Posterior vena cava (tissue), 2 donors: ENCODE data around the gene IRGC. TPM values are rescaled to one million over a fixed set of nuclear protein-coding genes. Genes with fewer than 3 reads are reported as not detected.
A peak's percentile ranks its signal among the peaks of the same experiment; 100 is the strongest.

Experiments used
- DNase-seq: peaks from one replicate; pipeline ENCODE4 v3.0.0-alpha.2; 2020; ENCODE audit warnings: low spot score
- intact Hi-C, 2 donors: fragments of 100-400 bp; cut with DNase I; formaldehyde crosslinking; loops; one replicate each; pipeline versions ENCODE4 v1.14.1 to v1.14.2; 2022 to 2023
- total RNA-seq, 2 donors: library from RNA; stranded (reverse); fragmentation: NEBNext Ultra II Directional; extraction: Animal tissue kit (Norgen Biotek cat#: 25700); gene quantifications; one replicate each; pipeline ENCODE4 v1.2.1, GENCODE V29; 2021
- donor health status: DM: yes; HTN: yes; CAD: no.
- donor health status: DM: yes; HTN: yes; CAD: no.

The IRGC gene
- total RNA-seq, 2 donors from 2014 or later, result not detected

GRCh38 chr19:43688059-43688701, 27.7 kb upstream of the IRGC start:
- intact Hi-C loops, result no loop called here
- DNase-seq, result no peak

GRCh38 chr19:43690444-43690843, 25.4 kb upstream of the IRGC start:
- no peak for DNase-seq
- intact Hi-C loops, result no loop called here

GRCh38 chr19:43690890-43691289, 25.0 kb upstream of the IRGC start:
- no peak for DNase-seq
- intact Hi-C loops, result no loop called here

GRCh38 chr19:43691755-43692154, 24.1 kb upstream of the IRGC start:
- intact Hi-C loops, result no loop called here
- DNase-seq, result no peak

GRCh38 chr19:43692385-43692784, 23.5 kb upstream of the IRGC start:
- intact Hi-C loops, result no loop called here
- no peak for DNase-seq

GRCh38 chr19:43692877-43693276, 23.0 kb upstream of the IRGC start:
- intact Hi-C loops, result no loop called here
- DNase-seq, result no peak

DNA sequence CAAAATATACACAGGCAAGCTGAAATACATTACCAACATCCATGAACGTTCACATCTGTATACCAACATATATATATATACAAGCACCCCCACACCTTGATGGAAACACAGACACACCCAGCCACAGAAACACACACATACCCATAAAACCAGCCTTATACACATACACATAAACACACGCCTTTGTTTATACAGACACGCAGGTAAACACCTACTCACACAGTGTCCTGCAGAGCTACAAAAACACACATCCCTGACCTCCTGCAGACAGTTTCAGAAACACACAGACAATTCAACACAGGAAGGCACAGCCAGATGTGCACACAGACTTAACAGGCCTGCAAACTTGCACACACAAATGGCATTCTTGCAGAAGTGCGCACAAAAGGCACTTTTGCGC, 21.3 kb upstream of the IRGC start:
- no peak for DNase-seq
- intact Hi-C loops, result no loop called here

DNA sequence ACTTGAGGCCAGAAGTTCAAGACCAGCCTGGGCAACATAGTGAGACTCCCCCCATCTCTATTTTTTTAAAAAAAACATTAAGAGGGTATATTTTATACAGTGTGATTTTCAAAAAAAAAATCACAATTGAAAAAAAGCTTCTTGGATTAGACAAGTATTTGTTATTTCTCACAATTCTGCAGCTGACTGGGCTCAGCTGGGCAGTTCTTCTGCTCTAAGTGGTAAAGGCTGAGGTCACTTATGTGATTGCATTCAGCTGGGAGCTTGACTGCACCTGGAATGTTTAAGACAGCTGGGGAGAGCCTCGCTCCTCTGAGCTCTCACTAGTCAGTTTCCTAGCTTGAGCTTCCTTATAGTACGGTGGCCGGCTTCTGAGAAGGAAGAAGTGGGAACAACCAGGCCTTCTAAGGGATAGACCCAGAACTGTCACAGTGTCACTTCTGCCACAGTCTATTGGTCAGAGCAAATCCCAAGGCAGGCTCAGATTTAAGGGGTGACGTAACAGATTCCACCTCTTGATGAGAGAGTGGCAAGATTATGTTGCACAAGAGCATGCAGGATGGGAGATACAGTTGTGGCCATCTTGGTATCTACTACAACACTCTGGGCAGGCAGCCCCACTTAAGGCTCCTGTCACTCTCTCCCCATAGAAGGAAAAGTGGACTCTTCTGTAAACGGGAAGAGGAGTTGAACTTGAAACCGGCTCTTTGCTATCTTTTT, 19.7 kb upstream of the IRGC start:
- intact Hi-C loops, result no loop called here
- DNase-seq, result no peak

- DNase-seq, result no peak
Observed at GRCh38 chr19:43697295-43697694, 18.6 kb upstream of the IRGC start.

GRCh38 chr19:43699506-43700394, 16.1 kb upstream of the IRGC start:
- intact Hi-C loops, result no loop called here

More at GRCh38 chr19:43697295-43697694, 18.6 kb upstream of the IRGC start:
- intact Hi-C loops, result no loop called here

DNA sequence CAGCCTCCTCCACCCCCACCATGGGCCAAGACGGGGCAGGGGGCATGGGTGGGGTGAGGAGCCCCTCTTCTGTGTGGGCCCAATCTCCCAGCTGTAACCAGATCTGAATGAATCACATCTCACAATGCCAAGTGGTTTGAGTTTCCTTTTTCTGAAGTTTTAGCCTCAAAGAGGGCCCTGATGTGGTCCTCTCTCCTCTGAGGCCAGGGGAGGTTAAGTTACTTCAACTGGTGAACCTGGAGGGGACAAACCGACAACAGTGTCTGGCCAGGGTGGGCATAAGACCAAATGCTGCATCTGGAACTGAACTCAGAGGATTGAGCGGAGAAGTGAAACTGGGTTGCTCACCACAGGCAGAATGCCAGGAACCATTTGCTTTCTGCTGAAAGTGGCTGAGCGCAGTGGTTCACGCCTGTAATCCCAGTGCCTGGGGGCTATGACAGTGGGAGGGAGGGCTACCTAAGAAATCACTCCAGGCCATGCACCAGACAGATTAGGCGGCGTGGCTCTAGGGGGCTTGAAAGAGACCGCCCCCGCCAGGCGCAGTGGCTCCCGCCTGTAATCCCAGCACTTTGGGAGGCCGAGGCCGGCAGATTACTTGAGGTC, 15.4 kb upstream of the IRGC start:
- peak; percentile 88 for DNase-seq
- intact Hi-C loops, result no loop called here

More at GRCh38 chr19:43699506-43700394, 16.1 kb upstream of the IRGC start:
- peak; percentile 83 for DNase-seq

GRCh38 chr19:43704002-43704705, 11.7 kb upstream of the IRGC start:
- DNase-seq, result no peak
- intact Hi-C loops, result no loop called here

GRCh38 chr19:43705729-43706128, 10.1 kb upstream of the IRGC start:
- intact Hi-C loops, result no loop called here
- DNase-seq, result no peak

GRCh38 chr19:43707158-43707712, 8.6 kb upstream of the IRGC start:
- intact Hi-C loops, result no loop called here
- no peak for DNase-seq

DNA sequence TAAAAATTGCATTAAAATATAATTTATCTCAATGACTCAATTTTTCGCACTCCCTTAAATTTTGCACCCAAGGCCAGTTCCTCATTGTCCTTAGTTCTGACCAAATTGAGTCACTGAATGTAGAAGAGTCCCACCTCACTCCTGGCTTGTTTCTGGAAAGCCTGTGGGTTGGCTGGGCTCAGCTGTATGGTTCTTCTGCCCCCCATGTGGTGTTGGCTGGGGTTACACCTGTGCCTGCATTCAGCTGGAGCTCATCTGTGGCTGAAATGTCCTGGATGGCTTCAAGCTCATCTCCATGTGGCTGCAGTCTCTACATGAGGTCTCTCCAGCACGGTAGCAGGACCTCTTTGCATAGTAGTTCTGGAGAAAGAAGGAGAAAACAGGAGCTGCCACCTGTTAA, 7.2 kb upstream of the IRGC start:
- intact Hi-C loops, result no loop called here
- DNase-seq, result no peak

DNA sequence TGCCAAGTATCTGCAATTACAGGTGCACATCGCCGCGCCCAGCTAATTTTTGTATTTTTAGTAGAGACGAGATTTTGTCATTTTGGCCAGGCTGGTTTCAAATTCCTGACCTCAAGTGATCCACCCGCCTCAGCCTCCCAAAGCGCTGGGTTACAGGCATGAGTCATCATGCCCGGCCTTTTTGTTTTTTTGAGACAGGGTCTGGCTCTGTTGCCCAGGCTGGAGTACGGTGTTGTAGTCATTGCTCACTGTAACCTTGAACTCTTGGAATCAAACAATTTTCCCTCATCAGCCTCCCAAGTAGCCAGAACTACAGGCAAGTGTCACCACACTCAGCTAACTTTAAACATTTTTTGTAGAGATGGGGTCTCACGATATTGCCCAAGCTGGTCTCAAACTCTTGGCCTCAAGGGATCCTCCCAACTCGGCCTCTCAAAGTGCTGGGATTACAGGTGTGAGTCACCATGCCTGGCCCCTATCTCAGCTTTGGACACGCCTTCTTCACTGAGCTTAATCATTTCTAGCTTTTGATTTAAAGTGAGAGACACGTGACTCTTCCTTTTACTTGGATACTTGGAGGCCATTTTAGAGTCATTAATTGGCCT, 4.0 kb upstream of the IRGC start:
- DNase-seq, result no peak
- intact Hi-C loops, result no loop called here

DNA sequence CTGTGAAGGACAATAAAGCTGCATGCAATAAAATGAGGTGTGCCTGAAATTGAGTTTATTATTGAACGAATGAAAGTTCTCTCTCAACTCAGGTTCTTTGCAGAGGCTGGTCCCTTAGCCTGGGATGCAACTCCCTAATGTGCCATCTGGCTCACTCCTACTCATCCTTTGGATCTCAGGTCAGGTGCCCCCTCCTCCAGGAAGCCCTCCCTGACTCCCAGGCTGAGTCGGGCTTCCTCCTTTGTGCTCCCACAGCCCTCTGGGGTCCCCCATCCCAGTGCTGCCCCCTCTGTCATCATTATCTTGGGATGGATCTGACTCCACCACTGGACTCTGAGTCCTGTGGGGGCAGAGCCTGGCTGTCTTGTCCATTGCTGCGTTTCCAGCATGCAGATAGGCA, 2.7 kb upstream of the IRGC start:
- no peak for DNase-seq
- intact Hi-C loops, result no loop called here

DNA sequence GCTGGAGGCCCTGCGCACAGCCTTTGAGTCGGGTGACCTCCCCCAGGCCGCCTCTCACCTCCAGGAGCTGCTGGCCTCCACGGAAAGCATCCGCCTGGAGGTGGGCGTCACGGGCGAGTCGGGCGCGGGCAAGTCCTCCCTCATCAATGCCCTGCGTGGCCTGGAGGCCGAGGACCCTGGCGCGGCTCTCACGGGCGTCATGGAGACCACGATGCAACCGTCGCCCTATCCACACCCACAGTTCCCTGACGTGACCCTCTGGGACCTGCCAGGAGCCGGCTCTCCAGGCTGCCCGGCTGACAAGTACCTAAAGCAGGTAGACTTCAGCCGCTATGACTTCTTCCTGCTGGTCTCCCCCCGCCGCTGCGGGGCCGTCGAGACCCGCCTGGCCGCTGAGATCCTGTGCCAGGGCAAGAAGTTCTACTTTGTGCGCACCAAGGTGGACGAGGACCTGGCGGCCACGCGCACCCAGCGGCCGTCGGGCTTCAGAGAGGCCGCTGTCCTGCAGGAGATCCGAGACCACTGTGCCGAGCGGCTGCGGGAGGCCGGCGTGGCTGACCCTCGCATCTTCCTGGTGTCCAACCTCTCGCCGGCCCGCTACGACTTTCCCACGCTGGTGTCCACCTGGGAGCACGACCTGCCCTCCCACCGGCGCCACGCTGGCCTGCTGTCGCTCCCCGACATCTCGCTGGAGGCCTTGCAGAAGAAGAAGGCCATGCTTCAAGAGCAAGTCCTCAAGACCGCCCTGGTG, 2.9 kb downstream of the IRGC start:
- intact Hi-C loops, result no loop called here
- peak; percentile 75 for DNase-seq
